GM23338 (cell line): Measurements from ENCODE around the gene SLC2A6.

ENCODE experiments used
- CREB1 ChIP-seq: fragments of 250-450 bp; sonication (Bioruptor Pico); IDR thresholded peaks from 2 replicates; pipeline ENCODE4 v1.5.0; 2020; ENCODE audit warnings: low read depth, mild to moderate bottlenecking, moderate library complexity
- CTCF ChIP-seq, 2 experiments: fragments of 200-600 bp in 1 of 2; sonication (generic) in 1 of 2; conservative IDR thresholded peaks; 2 replicates each; pipeline versions ENCODE4 v1.5.1 to v1.6.1; 2016 to 2017; ENCODE audit warnings: antibody characterized with exemption in 2 of 2, low read depth in 2 of 2, mild to moderate bottlenecking in 2 of 2, moderate library complexity in 1 of 2
- ETS1 ChIP-seq: IDR thresholded peaks from 2 replicates; pipeline ENCODE4 v1.6.1; 2016; ENCODE audit warnings: antibody characterized with exemption
- EZH2 ChIP-seq: fragments of 200-600 bp; sonication (generic); IDR thresholded peaks from one replicate; pipeline ENCODE4 v1.8.0; 2017; ENCODE audit warnings: antibody characterized with exemption, mild to moderate bottlenecking, low read depth; ENCODE audit not compliant: unreplicated experiment
- EZH2phosphoT487 ChIP-seq: fragments of 200-600 bp; sonication (generic); IDR thresholded peaks from one replicate; pipeline ENCODE4 v1.8.1; 2018; ENCODE audit warnings: antibody characterized with exemption; ENCODE audit not compliant: unreplicated experiment
- JUNB ChIP-seq: IDR thresholded peaks from one replicate; pipeline ENCODE4 v1.6.1; 2016; ENCODE audit warnings: antibody characterized with exemption; ENCODE audit not compliant: unreplicated experiment
- NANOG ChIP-seq: IDR thresholded peaks from 2 replicates; pipeline ENCODE4 v1.6.1; 2016; ENCODE audit warnings: antibody characterized with exemption, borderline replicate concordance
- POLR2AphosphoS5 ChIP-seq: IDR thresholded peaks from 2 replicates; pipeline ENCODE4 v1.6.1; 2016; ENCODE audit warnings: antibody characterized with exemption, low read depth
- REST ChIP-seq: IDR thresholded peaks from one replicate; pipeline ENCODE4 v1.6.1; 2018; ENCODE audit warnings: antibody characterized with exemption; ENCODE audit not compliant: unreplicated experiment
- STAT1 ChIP-seq: IDR thresholded peaks from one replicate; pipeline ENCODE4 v1.6.1; 2016; ENCODE audit warnings: antibody characterized with exemption; ENCODE audit not compliant: unreplicated experiment
- ZNF331 ChIP-seq: fragments of 250-450 bp; sonication (Bioruptor Pico); IDR thresholded peaks from 2 replicates; pipeline ENCODE4 v1.5.0; 2020; ENCODE audit warnings: low read depth, mild to moderate bottlenecking, moderate library complexity
- ZNF462 ChIP-seq: fragments of 250-450 bp; sonication (Bioruptor Pico); IDR thresholded peaks from 2 replicates; pipeline ENCODE4 v1.5.0; 2020; ENCODE audit warnings: mild to moderate bottlenecking, moderate library complexity

GRCh38 chr9:133499132-133499891, 20.4 kb upstream of the SLC2A6 start:
- TF ChIP-seq CTCF (conservative IDR thresholded peaks at IDR 0.05; ENCODE audit: low read depth in 2 of 2) (no peak), JUNB (no peak), EZH2phosphoT487 (no peak), REST (no peak), EZH2 (no peak), POLR2AphosphoS5 (no peak), CREB1 (no peak), ZNF331 (CRISPR knock-in tag) (no peak), ETS1 (no peak), ZNF462 (no peak), NANOG (no peak), STAT1 (no peak)
